Activated CD4-positive, alpha-beta T cell treated with anti-CD3 and anti-CD28 coated beads, Interleukin-2, Interleukin-6, amounts not matched to agents 100 ng/mL and 50 ng/mL, durations not matched to agents 16 hours and 8 hours (primary cell): Measurements from ENCODE around the gene CLMN.
"Not testable (repeated sequence)": the region's sequence is repeated elsewhere in the genome, so short reads cannot be mapped to it uniquely, and the experiment has no call there.

ENCODE experiments used
- DNase-seq: peaks from one replicate; pipeline ENCODE4 v3.0.0-alpha.2; 2020

Gene CLMN

GRCh38 chr14:95156161-95157047 is 163.3 kb downstream of the CLMN start:
- DNase-seq: peak; percentile 38

GRCh38 chr14:95155045-95155444 is 164.7 kb downstream of the CLMN start:
- DNase-seq: no peak

GRCh38 chr14:95153866-95154265 is 165.8 kb downstream of the CLMN start:
- DNase-seq: no peak

- no peak for DNase-seq
Observed at GRCh38 chr14:95151561-95151960, 168.1 kb downstream of the CLMN start.

GRCh38 chr14:95150910-95151309 is 168.8 kb downstream of the CLMN start:
- no peak for DNase-seq

- no peak for DNase-seq
Observed at GRCh38 chr14:95149441-95149840, 170.3 kb downstream of the CLMN start.

GRCh38 chr14:95147597-95147996 is 172.1 kb downstream of the CLMN start:
- no peak for DNase-seq

GRCh38 chr14:95146079-95146771 is 173.5 kb downstream of the CLMN start:
- DNase-seq: no peak

GRCh38 chr14:95144849-95145248 is 174.9 kb downstream of the CLMN start:
- no peak for DNase-seq

GRCh38 chr14:95143808-95144620 is 175.7 kb downstream of the CLMN start:
- no peak for DNase-seq

GRCh38 chr14:95142208-95142607 is 177.5 kb downstream of the CLMN start:
- DNase-seq: no peak

GRCh38 chr14:95141684-95142083 is 178.0 kb downstream of the CLMN start:
- no peak for DNase-seq

- no peak for DNase-seq
Observed at GRCh38 chr14:95140060-95140858, 179.4 kb downstream of the CLMN start.

GRCh38 chr14:95138876-95139275 is 180.8 kb downstream of the CLMN start:
- no peak for DNase-seq

GRCh38 chr14:95138455-95138854 is 181.3 kb downstream of the CLMN start:
- not testable (repeated sequence) for DNase-seq

GRCh38 chr14:95137804-95138167 is 181.9 kb downstream of the CLMN start:
- no peak for DNase-seq

- DNase-seq: no peak
Observed at GRCh38 chr14:95137164-95137803, 182.4 kb downstream of the CLMN start.

- no peak for DNase-seq
Observed at GRCh38 chr14:95136631-95137030, 183.1 kb downstream of the CLMN start.

GRCh38 chr14:95134304-95134933 is 185.3 kb downstream of the CLMN start:
- no peak for DNase-seq

- DNase-seq: no peak
Observed at GRCh38 chr14:95133282-95133681, 186.4 kb downstream of the CLMN start.

- DNase-seq: no peak
Observed at GRCh38 chr14:95132760-95133159, 186.9 kb downstream of the CLMN start.
